GM10248 (cell line): ENCODE results near the gene LRP1.

ENCODE experiments used
- CTCF ChIA-PET: fragments of 300-600 bp; sonication (Branson Sonifier 250); formaldehyde crosslinking; extraction: SDS; loops from one replicate; lab custom pipeline; 2021; ENCODE audit warnings: antibody characterized with exemption; lab: Yijun Ruan, JAX
- POLR2A ChIA-PET: fragments of 350-650 bp; sonication (Branson Sonifier 250); formaldehyde crosslinking; extraction: SDS; loops from one replicate; lab custom pipeline; 2020; ENCODE audit warnings: antibody characterized with exemption; lab: Yijun Ruan, JAX
- DNase-seq: peaks from one replicate; pipeline ENCODE4 v3.0.0; 2012; ENCODE audit errors: extremely low spot score
- TF ChIP-seq, protein P1 (sequence below): IDR thresholded peaks from 2 replicates; pipeline ENCODE4 v1.5.1; 2012; ENCODE audit warnings: mild to moderate bottlenecking, low read depth; ENCODE audit errors: extremely low read depth, missing control alignments, control extremely low read depth

LRP1 gene

DNA sequence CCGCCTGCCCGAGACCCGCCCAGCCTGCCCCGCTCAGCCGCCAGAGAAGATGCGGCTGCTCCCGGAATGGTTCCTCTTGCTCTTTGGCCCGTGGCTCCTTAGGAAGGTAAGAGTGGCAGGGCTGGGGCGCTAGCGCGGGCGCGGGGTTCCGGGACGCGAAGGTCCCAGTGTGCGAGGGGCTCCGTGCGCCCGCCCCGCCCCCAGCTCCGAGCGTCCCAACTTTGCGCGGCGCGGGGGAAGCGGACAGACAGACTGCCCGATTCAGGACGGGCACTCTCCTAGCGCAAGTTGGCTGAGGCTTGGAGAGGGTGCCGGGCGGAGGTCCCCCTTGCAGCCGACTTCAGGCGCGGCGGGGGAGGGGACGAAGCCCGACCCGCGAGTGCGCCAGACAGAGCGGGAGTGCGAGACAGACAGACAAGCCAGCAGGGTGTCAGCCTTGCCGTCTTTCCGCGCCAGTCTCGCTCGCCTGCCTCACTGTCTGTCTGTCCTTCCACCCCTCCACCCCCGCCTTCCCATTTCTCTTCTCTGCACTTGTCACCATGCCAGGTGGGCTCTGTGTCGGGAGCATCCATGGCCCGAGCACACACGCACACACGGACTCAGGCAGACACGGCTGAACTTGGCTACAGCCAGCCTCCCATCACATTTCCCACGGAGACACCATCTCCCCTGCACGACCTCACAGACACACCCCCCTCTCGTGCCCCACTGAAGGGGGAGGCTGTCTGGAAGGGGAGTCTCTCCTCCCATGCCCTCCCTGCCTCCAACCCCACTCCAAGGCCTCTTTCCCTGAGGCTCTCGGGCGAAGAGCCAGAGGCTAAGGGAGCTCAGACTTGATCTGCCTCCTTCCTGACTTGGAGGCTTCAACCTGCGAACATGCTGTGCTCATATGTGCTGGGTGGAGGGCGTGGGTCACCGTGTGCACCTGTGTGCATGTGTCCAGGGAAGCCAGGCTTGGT lies 88.9 kb downstream of the LRP1 start:
- ChIA-PET CTCF (interaction anchor here (1.5 to 5.3 kb wide), 6 partner anchors 10 to 27 kb away, joined by 4 to 403 read pairs (median 10); partner anchors contain the start of gene SHMT2), POLR2A (interaction anchor here (1.5 kb wide), 2 partner anchors 11 to 12 kb away, joined by 3 to 6 read pairs; partner anchors contain the start of gene SHMT2)
- DNase-seq: no peak
- TF ChIP-seq, protein P1, sequence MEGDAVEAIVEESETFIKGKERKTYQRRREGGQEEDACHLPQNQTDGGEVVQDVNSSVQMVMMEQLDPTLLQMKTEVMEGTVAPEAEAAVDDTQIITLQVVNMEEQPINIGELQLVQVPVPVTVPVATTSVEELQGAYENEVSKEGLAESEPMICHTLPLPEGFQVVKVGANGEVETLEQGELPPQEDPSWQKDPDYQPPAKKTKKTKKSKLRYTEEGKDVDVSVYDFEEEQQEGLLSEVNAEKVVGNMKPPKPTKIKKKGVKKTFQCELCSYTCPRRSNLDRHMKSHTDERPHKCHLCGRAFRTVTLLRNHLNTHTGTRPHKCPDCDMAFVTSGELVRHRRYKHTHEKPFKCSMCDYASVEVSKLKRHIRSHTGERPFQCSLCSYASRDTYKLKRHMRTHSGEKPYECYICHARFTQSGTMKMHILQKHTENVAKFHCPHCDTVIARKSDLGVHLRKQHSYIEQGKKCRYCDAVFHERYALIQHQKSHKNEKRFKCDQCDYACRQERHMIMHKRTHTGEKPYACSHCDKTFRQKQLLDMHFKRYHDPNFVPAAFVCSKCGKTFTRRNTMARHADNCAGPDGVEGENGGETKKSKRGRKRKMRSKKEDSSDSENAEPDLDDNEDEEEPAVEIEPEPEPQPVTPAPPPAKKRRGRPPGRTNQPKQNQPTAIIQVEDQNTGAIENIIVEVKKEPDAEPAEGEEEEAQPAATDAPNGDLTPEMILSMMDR: no peak

DNA sequence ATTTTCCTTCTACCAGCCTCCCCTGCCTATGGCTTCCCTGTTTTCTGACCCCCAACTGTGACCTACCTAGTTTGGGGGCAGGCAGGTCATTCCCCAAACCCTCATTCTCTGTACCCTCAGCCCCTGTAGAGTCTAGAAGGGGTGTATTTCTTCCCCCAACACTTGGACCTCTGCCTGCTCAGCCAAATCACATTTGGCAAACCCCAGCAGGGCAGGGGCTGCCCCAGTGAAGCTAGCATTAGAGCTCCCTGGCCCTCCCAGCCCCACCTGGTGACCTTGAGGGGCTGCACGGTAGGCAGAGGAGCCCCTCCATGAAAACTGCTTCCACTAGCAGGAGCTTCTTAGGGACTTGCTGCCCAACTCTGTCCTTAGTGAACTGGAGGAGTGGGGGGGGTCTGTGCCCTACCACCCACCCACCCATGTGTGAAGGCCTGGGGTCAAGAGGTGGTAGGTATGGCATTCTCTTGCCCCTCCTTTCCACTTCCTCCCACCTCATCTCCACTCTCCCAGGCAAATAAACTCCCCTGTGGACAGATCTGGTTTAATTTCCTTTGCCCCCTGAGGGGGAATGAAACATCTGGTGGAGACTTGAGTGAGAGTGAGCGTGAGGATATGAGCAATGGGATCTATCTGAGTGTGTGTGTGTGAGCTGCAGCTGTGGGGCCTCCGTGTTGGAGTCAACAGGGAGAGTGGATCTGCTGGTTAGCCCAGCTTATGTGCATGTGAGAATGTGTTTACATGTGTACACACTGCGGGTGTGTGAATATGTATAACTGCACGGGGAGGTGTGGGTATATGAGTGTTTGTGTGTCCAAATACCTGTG lies 90.0 kb downstream of the LRP1 start:
- POLR2A ChIA-PET: interaction anchor here (1.5 kb wide), 2 partner anchors 10 to 11 kb away, joined by 3 to 6 read pairs; partner anchors contain the start of gene SHMT2
- TF ChIP-seq, protein P1: no peak

DNA sequence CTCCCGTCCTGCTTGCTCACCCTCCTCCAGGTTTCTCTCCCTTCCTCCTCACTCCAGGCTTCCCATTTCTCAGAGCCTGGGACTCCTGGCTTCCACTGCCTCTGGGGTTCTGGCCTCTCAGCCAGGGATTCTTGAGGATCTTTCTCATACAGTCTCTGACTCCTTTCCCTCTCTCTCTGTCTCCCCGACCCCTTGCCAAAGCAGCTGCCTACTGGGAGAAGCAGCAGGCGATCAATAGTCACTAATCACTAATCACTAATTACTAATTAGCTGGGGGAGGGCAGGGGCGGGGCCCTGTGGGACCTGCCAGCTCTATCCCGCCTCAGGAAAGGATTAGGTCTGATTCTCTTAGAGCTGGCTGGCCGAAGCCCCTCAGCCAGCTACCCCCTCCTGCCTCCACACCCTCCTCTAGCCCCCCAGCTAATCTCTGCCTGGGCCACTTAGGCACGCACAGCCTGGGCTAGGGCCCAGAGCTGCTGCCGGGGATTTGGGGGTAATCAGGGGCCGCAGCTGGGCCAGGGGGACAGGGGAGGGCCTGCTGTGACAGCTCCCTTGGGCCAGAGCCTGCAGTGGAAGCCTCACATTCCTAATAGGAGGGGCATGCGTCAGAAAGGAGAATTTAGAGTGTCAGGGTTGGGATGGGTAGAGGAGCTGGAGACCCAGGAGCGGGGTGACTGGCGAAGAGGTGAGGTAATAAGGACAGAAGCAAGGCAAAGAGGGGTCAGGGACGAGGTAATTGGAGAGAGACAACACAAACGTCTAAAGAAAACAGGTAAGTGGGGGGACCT lies 91.1 kb downstream of the LRP1 start:
- no peak for DNase-seq
- CTCF ChIA-PET: interaction anchor here (0.6 to 3.1 kb wide), 6 partner anchors 8 to 240 kb away, joined by 3 to 20 read pairs (median 8); partner anchors contain the start of genes GLI1 and SHMT2
- TF ChIP-seq, protein P1: no peak
- POLR2A ChIA-PET: interaction anchor here (0.5 to 1.5 kb wide), 3 partner anchors 8 to 138 kb away, joined by 3 to 6 read pairs (median 3); no protein-coding TSS in a partner anchor

More for the DNA sequence above, 90.0 kb downstream of the LRP1 start:
- DNase-seq: no peak
- CTCF ChIA-PET: interaction anchor here (1.5 to 3.1 kb wide), 5 partner anchors 9 to 26 kb away, joined by 4 to 20 read pairs (median 8); partner anchors contain the start of gene SHMT2

DNA sequence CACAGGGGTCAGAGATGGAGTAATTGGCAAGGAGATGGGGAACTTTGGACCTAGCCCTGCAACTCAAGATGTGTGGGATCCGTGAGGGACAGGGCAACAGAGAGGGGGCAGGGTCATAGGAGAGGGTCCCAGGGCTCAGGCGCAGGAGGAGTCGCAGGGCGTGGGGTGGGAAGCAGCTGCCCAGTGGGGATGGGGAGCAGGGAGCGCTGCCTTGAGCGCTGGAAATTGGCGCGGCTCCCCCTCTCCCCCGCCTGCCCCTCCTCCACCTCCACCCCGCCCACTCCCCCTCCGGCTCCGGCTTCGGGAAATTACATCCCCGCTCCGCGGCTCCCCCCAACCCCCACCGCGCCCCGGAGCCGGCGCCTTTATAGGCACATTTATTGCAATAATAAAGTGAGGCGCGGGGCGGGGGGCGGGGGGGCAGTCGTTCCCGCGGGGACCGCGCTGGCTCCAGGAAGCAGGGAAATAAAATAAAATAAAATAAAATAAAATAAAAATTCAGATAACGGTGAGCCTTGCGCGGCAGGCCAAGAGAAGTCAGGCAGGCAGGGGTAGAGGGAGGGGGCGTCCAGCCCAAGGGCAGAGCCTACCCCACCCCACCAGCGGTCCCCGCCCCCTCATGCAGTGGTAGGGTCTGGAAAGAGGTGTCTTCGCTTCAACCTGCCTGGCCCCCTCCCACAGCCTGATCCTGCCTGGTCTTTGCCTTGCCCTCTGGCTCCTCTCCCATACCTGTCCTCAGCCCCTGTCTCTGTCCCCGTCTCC lies 91.9 kb downstream of the LRP1 start:
- CTCF ChIA-PET: interaction anchor here (0.6 to 3.1 kb wide), 5 partner anchors 9 to 239 kb away, joined by 3 to 20 read pairs (median 3); partner anchors contain the start of genes GLI1 and SHMT2
- TF ChIP-seq, protein P1: no peak
- DNase-seq: no peak
- POLR2A ChIA-PET: no interaction called here

DNA sequence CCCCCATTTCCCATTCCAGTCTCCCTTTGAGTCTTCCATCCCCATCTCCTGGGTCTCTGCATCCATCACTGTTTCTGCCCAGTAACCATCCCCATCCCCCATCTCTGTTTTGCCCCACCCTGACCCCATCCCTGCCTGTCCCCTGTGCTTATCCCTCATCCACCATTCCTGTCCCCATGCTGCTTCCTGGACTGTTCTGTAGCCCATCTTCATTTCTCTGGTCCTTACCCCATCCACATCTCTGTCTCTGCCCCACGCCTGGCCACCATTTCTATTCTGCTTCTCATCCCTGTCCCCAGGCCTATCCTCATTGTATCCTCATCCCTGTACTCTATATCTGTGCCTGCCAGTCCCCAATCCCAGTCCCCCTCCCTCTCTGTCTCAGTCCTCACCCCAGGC lies 92.5 kb downstream of the LRP1 start:
- DNase-seq: no peak
- TF ChIP-seq, protein P1: no peak
- CTCF ChIA-PET: interaction anchor here (13.7 kb wide), 1 partner anchor 20 kb away, joined by 348 read pairs; a partner anchor contains a TSS
- POLR2A ChIA-PET: no interaction called here
